Activated T-cell treated with anti-CD3 and anti-CD28 coated beads, Interleukin-2, amount 50 U/mL, for 1 hour (primary cell): ENCODE measurements around the gene C6orf47.

Source experiments
- DNase-seq: peaks from one replicate; pipeline ENCODE4 v3.0.0-alpha.2; 2020

The C6orf47 gene

DNA sequence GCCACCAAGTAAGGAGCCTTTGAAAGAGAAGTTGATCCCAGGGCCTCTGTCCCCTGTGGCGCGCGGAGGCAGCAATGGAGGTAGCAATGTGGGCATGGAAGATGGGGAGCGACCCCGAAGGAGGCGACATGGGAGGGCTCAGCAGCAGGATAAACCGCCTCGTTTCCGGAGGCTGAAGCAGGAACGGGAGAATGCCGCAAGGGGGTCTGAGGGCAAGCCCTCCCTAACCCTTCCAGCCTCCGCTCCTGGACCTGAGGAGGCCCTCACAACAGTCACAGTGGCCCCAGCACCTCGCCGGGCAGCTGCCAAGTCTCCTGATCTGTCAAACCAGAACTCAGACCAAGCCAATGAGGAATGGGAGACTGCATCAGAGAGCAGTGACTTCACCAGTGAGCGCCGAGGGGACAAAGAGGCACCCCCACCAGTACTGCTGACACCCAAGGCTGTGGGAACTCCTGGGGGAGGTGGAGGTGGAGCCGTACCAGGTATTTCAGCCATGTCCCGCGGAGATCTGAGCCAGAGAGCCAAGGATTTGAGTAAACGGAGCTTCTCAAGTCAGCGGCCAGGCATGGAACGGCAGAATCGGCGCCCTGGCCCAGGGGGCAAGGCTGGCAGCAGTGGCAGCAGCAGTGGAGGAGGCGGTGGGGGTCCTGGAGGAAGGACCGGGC lies 28.2 kb downstream of the C6orf47 start:
- DNase-seq = no peak

DNA sequence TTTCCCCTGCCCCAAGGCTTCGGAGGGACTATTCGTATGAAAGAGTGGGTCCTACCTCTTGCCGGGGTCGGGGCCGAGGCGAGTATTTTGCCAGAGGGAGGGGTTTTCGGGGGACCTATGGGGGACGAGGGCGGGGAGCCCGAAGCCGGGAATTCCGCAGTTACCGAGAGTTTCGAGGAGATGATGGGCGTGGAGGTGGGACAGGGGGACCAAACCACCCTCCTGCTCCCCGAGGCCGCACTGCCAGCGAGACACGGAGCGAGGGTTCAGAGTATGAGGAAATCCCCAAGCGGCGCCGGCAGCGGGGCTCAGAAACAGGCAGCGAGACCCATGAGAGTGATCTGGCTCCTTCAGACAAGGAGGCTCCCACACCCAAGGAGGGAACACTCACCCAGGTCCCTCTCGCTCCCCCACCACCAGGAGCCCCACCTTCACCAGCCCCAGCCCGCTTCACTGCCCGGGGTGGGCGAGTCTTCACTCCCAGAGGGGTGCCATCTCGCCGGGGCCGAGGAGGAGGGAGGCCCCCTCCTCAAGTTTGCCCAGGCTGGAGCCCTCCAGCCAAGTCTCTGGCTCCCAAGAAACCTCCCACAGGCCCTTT lies 28.8 kb downstream of the C6orf47 start:
- DNase-seq = no peak

DNA sequence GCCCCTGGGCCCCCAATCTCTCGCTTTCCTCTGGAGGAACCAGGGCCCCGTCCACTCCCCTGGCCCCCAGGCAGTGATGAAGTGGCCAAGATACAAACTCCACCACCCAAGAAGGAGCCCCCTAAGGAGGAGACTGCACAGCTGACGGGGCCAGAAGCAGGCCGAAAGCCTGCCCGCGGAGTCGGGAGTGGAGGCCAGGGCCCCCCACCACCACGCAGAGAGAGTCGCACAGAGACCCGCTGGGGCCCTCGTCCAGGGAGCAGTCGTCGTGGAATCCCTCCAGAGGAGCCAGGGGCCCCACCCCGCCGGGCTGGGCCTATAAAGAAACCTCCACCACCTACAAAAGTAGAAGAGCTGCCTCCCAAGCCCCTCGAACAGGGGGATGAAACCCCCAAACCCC lies 29.4 kb downstream of the C6orf47 start:
- DNase-seq = no peak

DNA sequence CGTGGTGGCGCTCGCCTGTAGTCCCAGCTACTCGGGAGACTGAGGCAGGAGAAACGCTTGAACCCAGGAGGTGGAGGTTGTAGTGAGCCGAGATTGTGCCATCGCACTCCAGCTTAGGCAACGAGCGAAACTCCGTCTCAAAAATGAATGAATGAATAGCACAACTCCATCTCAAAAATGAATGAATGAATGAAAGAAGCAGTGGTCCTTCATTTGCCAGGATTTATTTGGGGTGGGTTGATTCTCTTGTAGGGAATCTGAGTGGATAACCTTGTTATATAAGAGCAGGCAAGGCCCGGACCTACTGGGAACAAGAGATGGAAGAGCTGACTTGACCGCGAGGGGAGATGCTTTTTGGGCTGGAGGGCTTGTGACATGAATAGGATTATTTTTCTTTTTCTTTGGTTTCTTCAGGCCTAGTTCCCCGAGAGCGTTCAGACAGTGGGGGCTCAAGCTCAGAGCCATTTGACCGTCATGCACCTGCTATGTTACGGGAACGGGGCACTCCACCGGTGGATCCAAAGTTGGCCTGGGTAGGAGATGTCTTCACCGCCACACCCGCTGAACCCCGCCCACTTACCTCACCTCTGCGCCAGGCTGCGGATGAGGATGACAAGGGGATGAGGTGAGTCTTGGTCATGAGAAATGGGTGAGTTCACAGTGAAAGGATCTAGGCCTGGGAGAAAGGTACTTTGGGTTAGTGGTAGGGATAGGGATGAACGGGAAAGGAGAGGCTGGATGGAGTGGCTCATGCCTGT lies 30.2 kb downstream of the C6orf47 start:
- no peak for DNase-seq

DNA sequence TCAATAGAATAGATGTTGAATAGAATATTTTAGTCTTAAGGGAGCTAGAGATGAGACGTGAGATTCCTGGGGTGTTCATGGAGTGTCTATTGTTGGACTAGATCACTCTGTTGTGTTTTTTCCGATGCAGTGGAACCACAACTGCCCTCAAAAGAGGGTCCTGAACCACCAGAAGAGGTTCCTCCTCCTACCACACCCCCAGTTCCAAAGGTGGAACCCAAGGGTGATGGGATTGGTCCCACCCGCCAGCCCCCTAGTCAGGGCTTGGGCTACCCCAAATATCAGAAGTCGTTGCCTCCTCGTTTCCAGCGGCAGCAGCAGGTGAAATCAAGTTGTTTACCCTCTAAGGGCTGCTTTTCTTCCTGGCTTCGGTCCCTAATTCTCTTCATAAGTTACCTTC lies 31.6 kb downstream of the C6orf47 start:
- DNase-seq = no peak

DNA sequence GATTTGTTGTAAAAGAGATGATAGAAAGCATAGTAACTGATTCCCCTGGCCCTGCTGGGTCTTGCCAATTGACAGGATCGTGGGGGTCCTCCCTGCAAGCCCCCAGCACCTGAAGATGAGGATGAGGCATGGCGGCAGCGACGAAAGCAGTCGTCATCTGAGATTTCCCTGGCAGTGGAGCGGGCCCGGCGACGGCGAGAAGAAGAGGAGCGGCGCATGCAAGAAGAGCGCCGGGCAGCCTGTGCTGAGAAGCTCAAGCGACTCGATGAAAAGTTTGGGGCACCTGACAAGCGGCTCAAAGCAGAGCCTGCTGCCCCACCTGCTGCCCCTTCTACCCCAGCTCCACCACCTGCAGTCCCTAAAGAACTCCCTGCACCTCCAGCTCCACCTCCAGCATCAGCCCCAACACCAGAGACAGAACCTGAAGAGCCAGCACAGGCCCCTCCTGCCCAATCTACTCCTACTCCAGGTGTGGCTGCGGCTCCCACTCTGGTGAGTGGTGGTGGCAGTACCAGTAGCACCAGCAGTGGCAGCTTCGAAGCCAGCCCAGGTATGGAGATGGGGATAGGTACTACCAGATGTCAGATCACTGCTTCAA lies 32.8 kb downstream of the C6orf47 start:
- no peak for DNase-seq

DNA sequence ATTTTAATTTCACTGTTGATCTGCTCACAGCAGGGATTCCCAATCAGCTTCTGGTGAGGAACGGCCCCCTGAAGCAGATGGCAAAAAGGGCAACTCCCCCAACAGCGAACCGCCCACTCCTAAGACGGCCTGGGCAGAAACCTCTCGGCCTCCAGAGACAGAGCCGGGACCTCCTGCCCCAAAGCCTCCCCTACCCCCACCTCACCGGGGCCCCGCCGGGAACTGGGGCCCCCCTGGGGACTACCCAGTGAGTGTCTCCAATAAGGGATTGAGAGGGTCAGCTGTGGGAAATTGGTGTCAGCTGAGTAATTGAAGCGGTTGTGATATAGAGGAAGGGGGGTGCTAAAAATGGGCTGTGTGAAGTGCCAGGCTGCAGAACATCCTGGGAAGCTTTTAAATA lies 33.6 kb downstream of the C6orf47 start:
- DNase-seq = no peak

DNA sequence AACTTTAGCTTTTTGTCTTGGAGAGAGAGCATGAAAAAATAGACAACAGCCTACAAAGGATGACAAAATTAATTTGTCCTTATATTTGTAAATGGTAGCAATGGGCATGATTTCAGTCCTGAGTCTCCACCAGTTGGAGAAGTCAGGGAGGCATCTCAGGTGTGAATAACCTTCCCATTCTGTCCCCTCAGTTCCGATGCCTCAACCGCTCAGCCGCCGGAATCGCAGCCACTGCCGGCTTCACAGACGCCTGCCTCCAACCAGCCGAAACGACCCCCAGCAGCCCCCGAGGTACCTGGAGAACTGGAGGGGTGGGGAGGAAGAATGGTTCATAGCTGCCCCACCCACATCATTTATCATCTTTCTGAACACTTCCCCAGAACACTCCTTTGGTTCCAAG lies 36.5 kb downstream of the C6orf47 start:
- DNase-seq = no peak

DNA sequence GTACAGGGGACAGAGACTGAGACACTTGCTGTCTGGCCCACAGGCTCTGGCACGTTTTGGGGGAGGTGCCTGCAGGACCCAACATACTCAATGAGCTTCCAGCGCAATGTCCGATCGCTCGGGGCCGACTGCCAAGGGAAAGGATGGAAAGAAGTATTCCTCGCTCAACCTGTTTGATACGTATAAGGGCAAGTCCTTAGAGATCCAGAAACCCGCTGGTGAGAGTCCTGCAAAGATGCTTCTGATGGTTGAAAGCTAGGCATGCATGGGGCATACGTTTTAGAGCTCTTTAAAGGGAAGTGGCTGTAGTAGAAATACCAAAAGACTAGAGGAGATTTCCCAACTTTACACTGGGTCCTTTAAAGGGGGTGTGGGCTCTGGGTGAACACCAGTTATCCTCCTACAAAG lies 37.9 kb downstream of the C6orf47 start:
- DNase-seq = no peak

DNA sequence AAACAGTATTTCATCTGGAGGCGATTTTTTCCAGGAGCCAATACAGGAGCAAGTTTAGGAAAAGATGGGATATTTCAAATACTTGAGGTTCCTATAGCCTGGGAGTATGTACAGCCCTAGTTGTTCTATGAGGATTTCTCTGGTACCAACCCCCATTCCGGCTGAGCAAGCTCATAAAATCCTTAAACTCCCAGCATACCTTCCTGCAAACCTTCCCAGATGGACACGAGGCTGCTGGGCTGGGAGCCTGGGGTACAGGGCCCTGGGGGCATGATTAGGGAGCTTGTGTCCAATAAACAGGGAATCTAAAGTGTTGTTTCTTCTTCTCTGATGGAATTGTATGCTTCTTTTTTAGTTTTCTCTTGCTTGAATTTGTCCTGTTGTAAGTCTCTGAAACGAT lies 38.6 kb downstream of the C6orf47 start:
- DNase-seq = no peak

DNA sequence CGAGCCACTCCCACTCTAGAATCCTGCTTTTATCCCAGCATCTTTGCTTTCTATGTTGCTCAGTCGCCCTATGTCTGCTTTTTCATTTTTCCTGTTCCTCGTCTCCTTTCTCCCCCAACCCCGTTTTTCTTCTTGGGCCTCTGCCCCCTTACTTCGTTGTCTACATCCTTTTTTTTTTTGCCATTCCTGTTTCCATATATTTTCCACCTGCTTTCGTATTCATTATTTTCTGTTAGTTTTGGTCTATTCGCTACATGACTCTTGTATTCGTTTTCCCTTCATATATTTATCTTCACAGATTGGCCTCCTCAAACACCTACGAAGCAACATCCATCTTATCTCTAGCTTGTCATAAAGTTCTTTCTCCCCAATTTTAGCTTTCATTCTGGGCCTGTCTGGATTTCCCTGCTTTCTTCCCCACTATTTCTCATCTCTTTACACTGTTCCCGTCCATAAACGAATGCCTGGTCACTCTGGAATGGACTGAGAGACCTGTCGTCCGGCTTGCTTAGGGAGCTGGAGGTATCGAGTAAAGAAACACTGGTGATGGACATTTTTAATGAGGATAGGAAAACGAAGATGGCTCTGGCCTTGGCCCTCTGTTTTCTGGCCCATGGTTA lies 39.1 kb downstream of the C6orf47 start:
- DNase-seq = no peak

DNA sequence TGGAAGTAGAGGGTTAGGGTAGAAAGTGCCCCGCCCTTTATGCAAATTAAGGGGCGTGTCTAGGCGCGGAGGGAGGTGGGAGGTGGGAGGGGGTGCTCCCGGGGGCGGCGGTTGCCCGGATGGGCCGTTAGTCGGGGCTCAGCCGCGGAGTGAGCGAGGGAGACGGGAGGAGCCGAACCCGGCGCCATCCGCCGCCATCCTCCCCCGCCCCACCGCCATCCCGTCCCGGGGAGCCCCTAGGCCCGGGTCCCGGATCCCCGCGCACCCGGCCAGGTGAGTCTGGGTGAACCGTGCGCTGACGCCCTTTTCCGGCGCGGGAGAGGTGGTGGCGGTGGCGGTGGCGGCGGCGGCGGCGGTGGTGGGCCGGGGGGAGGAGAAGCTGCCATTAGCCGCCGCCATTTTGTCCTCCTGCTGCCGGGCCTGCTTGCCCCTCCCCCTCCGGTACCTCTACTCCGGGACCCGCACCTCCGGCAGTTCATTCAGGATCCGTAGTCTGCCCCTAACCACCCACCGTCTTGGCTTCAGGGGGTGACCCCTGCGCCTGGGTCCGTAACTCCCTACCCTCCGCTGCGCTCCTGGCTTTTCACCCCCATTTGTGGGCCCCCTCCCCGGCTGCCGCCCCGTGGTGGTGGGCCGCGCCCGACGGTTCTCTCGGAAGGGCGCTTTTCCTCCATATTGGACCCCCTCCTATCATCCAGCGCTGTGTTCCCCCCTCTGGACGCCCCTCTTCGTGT lies 39.8 kb downstream of the C6orf47 start, which contains the start of gene PRRC2A:
PRRC2A (plus strand) TSS at position 130 of the 734 bp plus-strand sequence. CDS start 2,075 bp downstream, outside the sequence.
- peak; percentile 95 for DNase-seq

DNA sequence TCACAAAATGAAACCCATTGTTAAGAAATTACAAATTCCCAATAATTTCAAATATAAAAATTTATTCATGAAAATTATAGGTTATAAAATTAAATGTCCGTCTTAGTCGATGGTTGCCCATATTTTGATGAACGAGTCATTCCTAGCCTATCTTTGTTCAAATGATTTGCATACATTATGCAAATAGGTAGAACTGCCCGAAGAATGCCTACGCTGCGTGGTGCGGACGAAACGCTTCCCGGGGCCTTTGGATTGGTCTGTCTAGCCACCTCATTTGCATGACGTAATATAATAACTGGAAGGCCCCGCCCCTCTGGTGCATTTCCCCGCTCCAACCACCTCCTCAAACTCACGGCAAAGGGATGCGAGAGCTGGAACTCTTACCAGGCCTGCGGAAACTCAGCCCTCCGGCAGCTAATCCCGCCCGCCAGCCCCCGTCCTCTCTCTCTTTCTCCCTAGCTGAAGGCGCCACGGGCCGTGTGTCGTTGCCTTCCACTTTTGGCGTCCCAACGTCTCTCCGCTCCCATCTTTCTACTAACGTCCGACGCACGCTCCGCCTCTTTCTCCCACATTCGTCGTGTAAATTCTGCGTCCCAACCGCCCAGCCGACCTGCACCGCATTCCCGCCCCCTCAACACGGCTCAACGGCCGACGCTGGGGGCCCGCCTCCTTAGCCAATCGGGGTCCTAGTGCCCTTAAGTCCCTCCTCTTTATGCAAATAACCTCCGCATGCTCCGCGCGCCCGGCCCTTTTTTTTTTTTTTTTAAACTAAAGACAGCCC lies 40.6 kb downstream of the C6orf47 start:
- DNase-seq = peak; percentile 92

DNA sequence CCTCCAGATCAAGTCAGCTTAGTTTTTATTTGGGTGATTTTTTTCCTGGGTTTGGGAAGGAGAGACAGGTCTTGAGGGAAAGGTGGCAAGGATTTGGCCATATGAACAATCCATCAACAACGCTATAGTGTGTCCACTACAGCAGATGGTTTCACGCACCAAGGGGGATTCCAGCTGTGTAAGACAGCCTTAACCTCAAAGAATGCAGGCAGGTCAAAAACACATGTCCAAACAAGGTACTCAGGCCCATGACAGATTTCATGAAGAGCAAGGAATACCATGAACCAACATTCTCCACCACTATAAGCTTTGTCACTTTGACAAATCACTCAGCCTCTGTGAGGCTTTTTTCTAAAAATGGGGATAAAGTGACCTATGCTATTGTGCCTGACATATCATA lies 43.6 kb downstream of the C6orf47 start:
- DNase-seq = no peak

DNA sequence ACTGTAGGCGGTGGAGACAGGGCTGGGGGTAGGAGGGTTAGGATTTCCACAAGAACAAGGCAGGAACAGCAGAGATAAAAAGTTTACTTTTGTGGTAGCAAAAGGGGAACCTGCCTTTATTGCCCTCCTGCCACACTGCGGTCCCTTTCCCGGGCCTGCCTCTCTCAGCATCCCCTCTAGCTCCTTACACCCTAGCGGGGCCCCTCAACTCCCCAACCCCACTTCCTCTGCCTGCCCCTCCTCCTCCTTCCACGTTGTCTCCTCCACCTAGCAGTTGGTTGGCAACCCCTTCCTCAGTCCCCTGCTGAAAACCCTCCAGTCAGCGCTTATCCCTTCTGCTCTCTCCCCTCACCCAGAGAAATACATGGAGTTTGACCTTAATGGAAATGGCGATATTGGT lies 44.8 kb downstream of the C6orf47 start:
- DNase-seq = no peak

DNA sequence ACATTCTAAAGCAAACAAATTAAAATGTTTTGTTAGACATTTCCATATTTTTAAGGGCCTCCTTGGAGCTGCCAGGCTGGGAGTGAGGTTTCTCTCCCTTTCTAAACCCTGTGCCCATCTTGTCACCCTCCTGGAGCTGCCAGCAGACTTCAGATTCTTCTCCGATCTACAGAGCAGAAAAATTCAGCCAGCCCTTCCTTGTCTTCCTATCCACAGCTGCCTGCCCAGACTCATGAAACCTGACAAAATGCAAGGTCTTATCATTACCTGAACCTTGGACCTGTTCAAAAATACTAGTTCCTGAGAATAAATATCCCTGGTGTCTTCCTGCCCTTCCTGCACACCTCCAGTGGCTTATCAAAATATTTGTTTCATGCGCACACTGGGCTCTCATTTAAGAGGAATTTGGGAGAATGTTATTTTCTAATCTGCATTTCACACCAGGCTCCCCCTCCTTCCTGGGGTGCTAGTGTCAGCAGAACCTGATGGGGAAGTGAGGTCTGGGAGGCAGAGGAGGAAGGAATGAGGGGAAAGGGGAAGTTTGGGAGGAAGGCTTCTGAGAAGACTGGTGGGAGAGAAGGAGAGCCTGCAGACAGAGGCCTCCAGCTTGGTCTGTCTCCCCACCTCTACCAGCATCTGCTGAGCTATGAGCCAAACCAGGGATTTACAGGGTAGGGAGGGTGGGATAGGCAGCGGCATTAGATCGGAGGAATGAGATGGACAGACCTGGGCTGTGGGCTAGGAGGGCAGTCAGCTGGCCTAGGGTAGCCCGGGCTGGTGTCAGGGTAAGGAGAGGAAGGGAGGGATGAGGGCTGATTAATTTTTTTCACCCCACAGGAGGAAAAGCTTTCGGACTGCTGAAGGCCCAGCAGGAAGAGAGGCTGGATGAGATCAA lies 45.6 kb downstream of the C6orf47 start, which contains the start of gene AIF1:
AIF1 (plus strand) TSS at position 551 of the 895 bp plus-strand sequence; CDS start at position 647, 96 bp downstream.
- DNase-seq = no peak

DNA sequence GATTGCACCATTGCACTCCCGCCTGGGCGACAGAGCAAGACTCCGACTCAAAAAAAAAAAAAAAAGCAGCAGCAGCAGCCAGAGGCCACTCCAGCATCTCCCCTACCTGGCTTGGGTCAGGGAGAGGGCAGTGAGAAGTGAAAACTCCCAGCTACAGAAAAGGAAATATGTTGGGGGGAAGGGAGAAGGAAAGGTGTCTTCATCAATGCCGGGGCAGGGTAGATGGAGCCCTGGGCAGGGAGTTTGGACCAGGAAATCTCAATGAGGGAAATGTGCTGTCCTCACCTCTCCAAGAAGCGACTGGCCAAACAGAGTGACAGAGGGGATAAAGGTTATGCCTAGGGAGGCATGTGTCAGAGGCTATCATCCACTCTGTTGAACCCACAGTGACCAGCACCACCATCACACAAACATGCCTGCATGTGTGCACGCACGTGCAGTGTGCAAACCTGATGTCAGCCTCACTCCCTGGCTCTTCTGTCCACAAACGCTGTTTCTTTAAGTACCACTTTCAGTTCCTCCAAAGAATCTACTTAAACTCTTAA lies 46.4 kb downstream of the C6orf47 start:
- DNase-seq = no peak

DNA sequence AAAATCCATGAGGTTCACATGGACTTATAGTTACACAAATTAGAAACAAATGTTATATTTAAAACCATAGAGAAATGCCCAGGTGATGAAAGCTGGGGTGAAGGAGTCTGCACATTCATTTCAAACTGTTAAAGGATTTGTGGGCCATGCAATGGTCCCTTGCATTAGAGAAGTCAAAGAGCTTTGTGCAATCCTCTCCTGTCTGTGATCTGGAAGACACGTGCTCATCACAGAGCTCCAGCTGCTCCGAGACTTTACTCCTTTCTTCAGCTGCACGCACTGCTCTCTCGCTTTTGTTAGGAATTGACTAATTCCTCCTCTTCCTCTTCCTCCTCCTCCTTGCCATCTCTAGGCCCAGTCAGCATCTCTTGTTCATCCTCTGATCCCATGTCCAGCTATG lies 49.6 kb downstream of the C6orf47 start:
- DNase-seq = no peak

DNA sequence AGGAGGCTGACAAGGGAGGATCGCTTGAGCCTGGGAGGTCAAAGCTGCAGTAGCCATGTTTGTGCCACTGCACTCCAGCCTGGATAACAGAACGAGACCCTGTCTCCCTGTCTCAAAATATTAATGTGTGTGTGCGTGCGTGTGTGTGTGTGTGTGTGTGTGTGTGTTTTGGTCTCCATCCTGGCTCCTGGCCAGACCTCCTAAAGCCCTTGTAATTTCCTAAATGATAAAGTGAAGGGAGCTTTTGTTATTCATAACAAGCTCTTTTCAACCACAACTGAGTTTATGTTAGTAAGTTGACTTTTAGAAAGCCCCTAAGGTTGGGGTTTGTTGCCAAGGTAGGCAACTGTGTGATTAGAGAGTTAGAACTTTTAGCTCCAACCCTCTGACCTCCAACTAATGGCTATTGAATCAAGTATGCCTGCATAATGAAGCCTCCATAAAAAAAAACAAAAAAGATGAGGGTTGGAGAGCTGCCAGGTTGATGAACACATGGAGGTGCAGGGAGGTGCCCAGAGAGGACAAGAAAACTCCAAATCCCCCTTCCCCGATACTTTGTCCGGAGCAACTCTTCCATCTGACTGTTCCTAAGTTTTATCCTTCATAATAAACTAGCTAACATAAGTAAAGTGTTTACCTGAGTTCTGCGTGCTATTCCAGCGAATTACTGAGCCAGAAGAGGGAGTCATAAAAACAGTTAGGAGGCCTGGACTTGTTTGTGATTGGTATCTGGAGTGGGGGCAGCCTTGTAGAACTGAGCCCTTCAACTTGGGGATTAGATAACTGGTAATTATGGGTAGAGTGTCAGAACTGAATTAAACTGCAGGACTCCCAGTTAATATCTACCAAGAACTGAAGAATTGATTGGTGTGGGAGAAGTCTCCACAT lies 50.8 kb downstream of the C6orf47 start:
- no peak for DNase-seq
